Ovary (tissue), 3 donors: ENCODE measurements around the gene KSR1.

Source experiments
- EP300 ChIP-seq: sonication (generic); formaldehyde crosslinking; IDR thresholded peaks from one replicate; pipeline ENCODE4 v1.6.1; 2017; ENCODE audit warnings: antibody characterized with exemption
- POLR2A ChIP-seq: fragments of 450-650 bp; IDR thresholded peaks from one replicate; pipeline ENCODE4 v1.6.1; 2017; ENCODE audit warnings: antibody characterized with exemption, mild to moderate bottlenecking, moderate library complexity
- TF ChIP-seq, protein P1 (sequence below), 3 donors: fragments of 450-650 bp in 2 of 3; fragments of 200-600 bp in 1 of 3; IDR thresholded peaks; one replicate each; pipeline versions ENCODE4 v1.5.1 to v1.8.0; 2016 to 2022; ENCODE audit warnings: antibody characterized with exemption in 3 of 3, mild to moderate bottlenecking in 1 of 3
- donor health status: DM: no; HTN: no; CAD: no.

DNA sequence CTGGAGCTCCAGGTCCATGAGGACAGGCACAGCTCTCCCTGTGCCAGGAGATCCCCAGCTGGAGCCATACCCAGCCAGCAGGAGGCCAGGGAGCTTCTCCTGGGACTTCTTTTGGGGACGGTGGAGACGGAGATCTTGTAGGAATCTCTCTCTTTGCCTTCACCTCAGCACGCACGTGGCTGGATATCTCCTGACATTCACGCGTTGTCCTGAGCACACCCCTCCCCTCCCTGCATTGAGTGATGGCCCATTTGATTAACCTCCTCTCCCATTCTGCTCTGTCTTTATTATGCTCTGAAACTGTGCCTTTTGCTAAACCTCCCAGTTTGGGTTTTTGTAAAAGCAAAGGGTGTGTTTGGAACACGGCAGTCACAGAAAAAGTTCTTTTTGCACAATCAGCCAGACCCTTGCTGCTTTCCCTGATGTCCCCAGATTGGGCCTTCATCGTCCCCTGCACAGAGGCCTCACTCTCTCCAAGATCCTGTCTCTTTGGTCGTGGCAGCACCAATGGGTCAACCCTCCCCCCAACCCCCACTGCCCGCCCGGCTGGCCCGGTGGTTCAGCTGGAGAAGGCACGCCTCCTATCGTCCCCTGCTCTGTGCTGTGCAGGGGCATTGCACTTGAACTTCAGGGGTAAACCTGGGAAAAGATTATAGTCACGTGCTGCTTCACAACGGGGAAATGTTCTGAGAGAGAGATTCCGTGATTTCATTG, 142.2 kb downstream of the KSR1 start:
- TF ChIP-seq POLR2A (no peak), EP300 (no peak)
- TF ChIP-seq, protein P1, sequence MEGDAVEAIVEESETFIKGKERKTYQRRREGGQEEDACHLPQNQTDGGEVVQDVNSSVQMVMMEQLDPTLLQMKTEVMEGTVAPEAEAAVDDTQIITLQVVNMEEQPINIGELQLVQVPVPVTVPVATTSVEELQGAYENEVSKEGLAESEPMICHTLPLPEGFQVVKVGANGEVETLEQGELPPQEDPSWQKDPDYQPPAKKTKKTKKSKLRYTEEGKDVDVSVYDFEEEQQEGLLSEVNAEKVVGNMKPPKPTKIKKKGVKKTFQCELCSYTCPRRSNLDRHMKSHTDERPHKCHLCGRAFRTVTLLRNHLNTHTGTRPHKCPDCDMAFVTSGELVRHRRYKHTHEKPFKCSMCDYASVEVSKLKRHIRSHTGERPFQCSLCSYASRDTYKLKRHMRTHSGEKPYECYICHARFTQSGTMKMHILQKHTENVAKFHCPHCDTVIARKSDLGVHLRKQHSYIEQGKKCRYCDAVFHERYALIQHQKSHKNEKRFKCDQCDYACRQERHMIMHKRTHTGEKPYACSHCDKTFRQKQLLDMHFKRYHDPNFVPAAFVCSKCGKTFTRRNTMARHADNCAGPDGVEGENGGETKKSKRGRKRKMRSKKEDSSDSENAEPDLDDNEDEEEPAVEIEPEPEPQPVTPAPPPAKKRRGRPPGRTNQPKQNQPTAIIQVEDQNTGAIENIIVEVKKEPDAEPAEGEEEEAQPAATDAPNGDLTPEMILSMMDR (IDR thresholded peaks at IDR 0.05), result no peak
